Measurements from ENCODE around the gene TMEM138.

TMEM138 gene

DNA sequence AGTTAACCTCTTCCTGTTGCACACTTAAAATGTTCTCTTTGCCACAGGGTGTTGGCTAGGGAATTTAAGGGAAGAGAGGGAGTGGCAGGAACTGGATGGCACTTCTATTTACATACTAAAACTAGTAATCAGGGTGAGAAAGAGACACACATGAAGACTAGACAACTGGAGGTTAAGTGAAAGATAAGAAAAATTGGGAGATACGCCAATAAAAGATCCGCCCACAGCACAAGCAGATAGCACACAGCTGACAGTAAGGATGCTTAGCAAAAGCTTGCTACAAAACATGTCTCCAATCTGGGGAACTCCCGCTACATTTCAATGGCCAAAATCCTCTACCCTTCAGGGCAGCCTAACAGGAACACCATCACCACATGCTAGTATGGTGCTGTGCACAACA is 54.8 kb downstream of the TMEM138 start:
- DNase-seq (ENCODE audit: insufficient read length, low spot score) (no peak), FAIRE-seq (no peak)
- TF ChIP-seq POLR2A (IDR thresholded peaks at IDR 0.05; ENCODE audit: low read depth, low read length) = no peak

DNA sequence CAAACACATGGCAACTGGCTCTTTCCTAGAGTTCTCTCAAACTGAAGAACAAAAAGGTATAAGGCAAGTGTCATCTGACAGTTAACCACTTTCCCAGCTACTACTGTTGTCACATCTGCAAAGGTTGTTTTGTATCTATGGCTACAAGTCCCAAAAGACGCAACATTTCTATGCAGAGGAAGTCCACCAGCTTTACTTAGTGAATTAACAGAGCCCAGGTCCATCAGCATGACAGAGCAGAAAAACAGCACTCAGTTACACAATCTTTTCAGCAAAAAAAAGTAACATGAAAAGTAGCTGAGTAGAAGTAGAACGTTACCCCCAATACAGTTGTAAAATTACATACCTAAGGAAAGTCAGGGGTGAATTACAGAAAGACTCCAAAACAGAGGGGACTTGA is 55.5 kb downstream of the TMEM138 start:
- TF ChIP-seq POLR2A (IDR thresholded peaks at IDR 0.05; ENCODE audit: low read depth, low read length) = no peak
- no peak for FAIRE-seq
- DNase-seq (ENCODE audit: insufficient read length, low spot score) = no peak

DNA sequence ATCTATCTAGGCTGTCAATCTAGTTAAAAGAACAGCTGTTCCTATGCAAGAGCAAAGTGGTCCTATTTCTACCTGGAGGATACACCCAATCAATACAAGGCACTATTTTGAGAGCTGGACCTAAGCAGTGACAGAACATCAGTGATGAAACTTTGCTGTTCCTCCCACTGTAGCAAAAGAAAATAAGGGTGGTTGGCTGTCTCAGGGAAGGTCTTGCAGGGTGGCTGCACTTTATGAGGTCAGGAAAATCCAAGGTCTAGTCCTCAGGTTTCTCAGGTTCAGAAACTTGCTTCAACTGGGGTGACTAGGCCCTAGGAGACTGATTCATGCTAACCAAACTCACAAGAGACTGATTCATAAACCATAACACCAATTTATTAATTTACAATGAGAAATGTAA is 56.0 kb downstream of the TMEM138 start:
- DNase-seq (ENCODE audit: insufficient read length, low spot score) (no peak), FAIRE-seq (no peak)
- TF ChIP-seq POLR2A (IDR thresholded peaks at IDR 0.05; ENCODE audit: low read depth, low read length) = no peak
